ENCODE measurements around the gene CIB1.

Gene CIB1

GRCh38 chr15:90243943-90244639 is 10.3 kb upstream of the CIB1 start:
- no peaks in the 10 kb centered on the region for H3K27me3 ChIP-seq
- H3K4me1 ChIP-seq, result peaks cover 0 to 3% (median under 1%) of the 10 kb centered on the region in 4 donors
- no peak overlapping the region for H3K4me3 ChIP-seq
- peaks cover 0 to 34% (median 11%) of the 10 kb centered on the region in 3 donors for H3K36me3 ChIP-seq
- H3K27ac ChIP-seq, result no peak overlapping the region
- DNase-seq, result no peak
- intact Hi-C loops (cut with DNase I; ENCODE audit: low total_unique reads), result no loop called here
- H3K9me3 ChIP-seq, result no peaks in the 10 kb centered on the region
- no peak for TF ChIP-seq CTCF (IDR thresholded peaks at IDR 0.05)

GRCh38 chr15:90241343-90242192 is 7.8 kb upstream of the CIB1 start:
- no peaks in the 10 kb centered on the region for H3K4me1 ChIP-seq
- no peaks in the 10 kb centered on the region for H3K27me3 ChIP-seq
- no peak overlapping the region for H3K4me3 ChIP-seq
- intact Hi-C loops (cut with DNase I; ENCODE audit: low total_unique reads), result no loop called here
- DNase-seq, result no peak
- TF ChIP-seq CTCF (IDR thresholded peaks at IDR 0.05), result no peak
- H3K27ac ChIP-seq, result no peak overlapping the region
- H3K9me3 ChIP-seq, result no peaks in the 10 kb centered on the region
- peaks cover 4 to 58% (median 20%) of the 10 kb centered on the region in 3 donors for H3K36me3 ChIP-seq

GRCh38 chr15:90240856-90241255 is 7.1 kb upstream of the CIB1 start:
- no peak for DNase-seq

GRCh38 chr15:90239371-90239770 is 5.6 kb upstream of the CIB1 start:
- Histone ChIP-seq H3K27me3 (no peaks in the 10 kb centered on the region), H3K4me1 (peaks cover 0 to 7% (median 3%) of the 10 kb centered on the region in 4 donors), H3K4me3 (no peak overlapping the region), H3K9me3 (no peaks in the 10 kb centered on the region), H3K27ac (no peak overlapping the region), H3K36me3 (peaks cover 4 to 66% (median 20%) of the 10 kb centered on the region in 3 donors)
- no peak for DNase-seq
- TF ChIP-seq CTCF (IDR thresholded peaks at IDR 0.05), result no peak
- intact Hi-C loops (cut with DNase I; ENCODE audit: low total_unique reads), result no loop called here

More at GRCh38 chr15:90240856-90241255, 7.1 kb upstream of the CIB1 start:
- no peak overlapping the region for H3K27ac ChIP-seq
- H3K36me3 ChIP-seq, result peaks cover 4 to 65% (median 20%) of the 10 kb centered on the region in 3 donors
- H3K4me1 ChIP-seq, result no peaks in the 10 kb centered on the region
- TF ChIP-seq CTCF (IDR thresholded peaks at IDR 0.05), result no peak
- H3K4me3 ChIP-seq, result no peak overlapping the region
- intact Hi-C loops (cut with DNase I; ENCODE audit: low total_unique reads), result no loop called here
- no peaks in the 10 kb centered on the region for H3K9me3 ChIP-seq
- no peaks in the 10 kb centered on the region for H3K27me3 ChIP-seq

GRCh38 chr15:90234096-90234988 is 601 bp upstream of the CIB1 start, which contains the start of gene GDPGP1:
Gene GDPGP1, plus strand, starts transcription at chr15:90234209. Its CDS starts 6,700 bp downstream, at chr15:90240909.
- TF ChIP-seq CTCF (IDR thresholded peaks at IDR 0.05), result no peak
- Histone ChIP-seq H3K36me3 (peaks cover 10 to 57% (median 30%) of the 10 kb centered on the region in 3 donors), H3K4me1 (peaks cover 0 to 41% (median 25%) of the 10 kb centered on the region in 4 donors), H3K27me3 (no peaks in the 10 kb centered on the region), H3K4me3 (peak within 1 kb of the TSS; percentile 80 to 97), H3K27ac (peak within 1 kb of the TSS; percentile 92 to 96), H3K9me3 (no peaks in the 10 kb centered on the region)
- intact Hi-C loops (cut with DNase I; ENCODE audit: low total_unique reads), result no loop called here
- DNase-seq, result no peak

All from tibial artery (tissue), 4 donors.